D721Med (cell line): Measurements from ENCODE around the gene ITIH4.
"Not testable (repeated sequence)": the region's sequence is repeated elsewhere in the genome, so short reads cannot be mapped to it uniquely, and the experiment has no call there.

Experiments used
- DNase-seq: peaks from one replicate; pipeline ENCODE4 v3.0.0; 2011; ENCODE audit warnings: low spot score; ENCODE audit not compliant: insufficient read length
- FAIRE-seq: peaks from 2 replicates; lab custom pipeline; 2011; peaks lifted over from hg19 to GRCh38; lab: Jason Lieb, UNC
- TF ChIP-seq, protein P1 (sequence below): IDR thresholded peaks from 2 replicates; pipeline ENCODE4 v1.5.1; 2012; ENCODE audit warnings: mild to moderate bottlenecking, control low read depth; ENCODE audit not compliant: insufficient read depth; ENCODE audit errors: missing control alignments

Gene ITIH4

DNA sequence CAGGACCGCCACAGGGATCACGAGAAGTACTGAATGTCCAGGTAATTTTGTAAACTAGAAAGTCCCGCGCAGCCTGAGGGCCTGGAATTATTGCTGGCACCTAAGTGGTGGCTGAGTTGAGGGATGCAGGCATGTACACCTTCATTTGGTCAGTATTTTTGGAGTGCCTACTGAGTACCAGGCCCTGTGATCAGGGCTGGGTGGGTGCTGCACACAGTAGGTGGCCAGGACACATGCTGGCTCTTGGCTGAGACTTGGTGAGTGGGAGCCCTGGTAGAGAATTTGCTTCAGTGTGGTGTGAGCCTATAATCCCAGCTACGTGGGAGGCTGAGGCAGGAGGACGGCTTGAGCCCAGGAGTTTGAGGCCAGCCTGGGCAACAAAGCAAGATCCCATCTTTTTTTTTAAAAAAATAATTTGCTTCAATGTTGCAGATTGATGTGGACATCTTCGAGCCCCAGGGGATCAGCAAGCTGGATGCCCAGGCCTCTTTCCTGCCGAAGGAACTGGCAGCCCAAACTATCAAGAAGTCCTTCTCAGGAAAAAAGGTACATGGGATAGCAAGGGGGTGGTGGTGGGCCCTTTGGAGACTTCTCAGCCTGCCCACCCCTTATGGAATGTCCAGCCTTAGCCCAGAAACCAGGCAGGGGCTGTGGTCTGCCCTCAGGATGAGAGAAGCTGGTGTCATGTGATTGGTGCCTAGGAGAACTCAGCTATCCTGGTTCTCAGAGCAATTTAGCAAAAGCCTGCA lies 50.5 kb downstream of the ITIH4 start:
- TF ChIP-seq, protein P1, sequence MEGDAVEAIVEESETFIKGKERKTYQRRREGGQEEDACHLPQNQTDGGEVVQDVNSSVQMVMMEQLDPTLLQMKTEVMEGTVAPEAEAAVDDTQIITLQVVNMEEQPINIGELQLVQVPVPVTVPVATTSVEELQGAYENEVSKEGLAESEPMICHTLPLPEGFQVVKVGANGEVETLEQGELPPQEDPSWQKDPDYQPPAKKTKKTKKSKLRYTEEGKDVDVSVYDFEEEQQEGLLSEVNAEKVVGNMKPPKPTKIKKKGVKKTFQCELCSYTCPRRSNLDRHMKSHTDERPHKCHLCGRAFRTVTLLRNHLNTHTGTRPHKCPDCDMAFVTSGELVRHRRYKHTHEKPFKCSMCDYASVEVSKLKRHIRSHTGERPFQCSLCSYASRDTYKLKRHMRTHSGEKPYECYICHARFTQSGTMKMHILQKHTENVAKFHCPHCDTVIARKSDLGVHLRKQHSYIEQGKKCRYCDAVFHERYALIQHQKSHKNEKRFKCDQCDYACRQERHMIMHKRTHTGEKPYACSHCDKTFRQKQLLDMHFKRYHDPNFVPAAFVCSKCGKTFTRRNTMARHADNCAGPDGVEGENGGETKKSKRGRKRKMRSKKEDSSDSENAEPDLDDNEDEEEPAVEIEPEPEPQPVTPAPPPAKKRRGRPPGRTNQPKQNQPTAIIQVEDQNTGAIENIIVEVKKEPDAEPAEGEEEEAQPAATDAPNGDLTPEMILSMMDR, result no peak
- DNase-seq, result no peak
- FAIRE-seq, result no peak

DNA sequence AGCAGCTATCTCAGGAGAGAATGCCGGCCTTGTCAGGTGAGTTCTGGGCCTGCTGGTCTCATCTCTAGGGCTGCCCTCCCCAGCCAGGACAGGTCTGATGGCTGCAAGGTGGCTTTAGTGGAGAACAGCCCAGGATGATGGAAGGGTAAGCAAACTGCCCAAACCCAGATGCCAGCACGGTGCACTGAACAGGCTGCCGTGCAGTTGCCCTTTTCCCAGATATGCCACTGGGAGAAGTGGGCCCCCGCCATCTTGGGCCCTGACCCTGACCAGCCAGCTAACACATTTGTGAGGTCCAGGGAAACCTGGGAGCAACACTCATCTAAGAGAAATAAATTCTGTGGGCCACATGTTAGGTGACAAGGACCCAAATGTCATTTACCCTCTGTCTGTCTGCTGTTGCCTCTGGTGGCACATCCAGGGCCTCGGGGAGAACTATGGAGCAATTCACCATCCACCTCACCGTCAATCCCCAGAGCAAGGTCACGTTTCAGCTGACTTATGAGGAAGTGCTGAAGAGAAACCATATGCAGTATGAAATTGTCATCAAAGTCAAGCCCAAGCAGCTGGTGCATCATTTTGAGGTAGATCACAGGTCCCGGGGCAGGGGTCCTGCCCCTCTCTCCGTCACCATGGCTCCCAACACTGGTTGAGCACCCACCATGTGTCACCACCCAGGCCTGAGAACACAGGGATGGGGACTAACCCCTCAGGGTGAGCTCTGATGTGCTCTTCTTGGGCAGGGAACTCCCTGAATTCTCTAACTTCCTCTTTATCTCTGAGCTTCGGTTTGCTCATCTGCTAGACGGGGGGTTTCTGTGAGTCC lies 51.2 kb downstream of the ITIH4 start:
- TF ChIP-seq, protein P1, result no peak
- FAIRE-seq, result no peak
- DNase-seq, result no peak

DNA sequence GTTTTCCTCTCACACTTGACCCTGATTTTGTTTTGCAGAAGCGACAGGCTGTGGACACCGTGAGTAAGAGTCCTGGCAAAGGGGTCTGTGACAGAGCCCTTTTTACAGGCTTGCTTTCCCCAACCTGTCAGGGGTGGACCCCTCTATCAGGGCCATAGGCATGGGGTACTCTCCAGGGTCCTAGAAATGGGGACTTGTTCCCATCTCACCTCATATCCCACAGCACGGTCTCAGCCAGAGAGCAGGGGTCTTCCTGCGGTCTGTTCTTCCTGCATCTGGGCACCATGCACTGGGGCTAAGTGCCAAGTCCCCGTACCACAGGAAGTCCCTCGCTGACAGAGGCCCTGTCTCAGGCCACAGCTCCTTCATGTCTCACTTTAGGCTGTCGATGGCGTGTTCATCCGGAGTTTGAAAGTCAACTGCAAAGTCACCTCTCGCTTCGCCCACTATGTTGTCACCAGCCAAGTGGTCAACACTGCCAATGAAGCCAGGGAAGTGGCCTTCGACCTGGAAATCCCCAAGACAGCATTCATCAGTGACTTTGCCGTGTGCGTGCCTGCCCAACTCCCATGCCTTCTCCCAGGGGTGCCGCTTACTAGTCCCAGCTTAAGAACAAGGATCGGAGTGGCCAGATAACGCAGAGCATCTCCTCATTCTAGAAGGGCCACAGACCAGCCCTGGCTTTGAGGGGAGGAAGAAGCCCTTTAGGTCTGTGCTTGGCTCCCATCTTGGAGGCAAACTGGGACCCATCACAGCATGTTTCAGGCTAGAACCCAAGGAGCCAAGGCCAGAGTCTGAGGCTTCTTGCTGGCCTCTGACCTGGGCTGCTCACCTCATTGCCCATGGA lies 52.3 kb downstream of the ITIH4 start:
- TF ChIP-seq, protein P1, result no peak
- no peak for DNase-seq
- FAIRE-seq, result no peak

DNA sequence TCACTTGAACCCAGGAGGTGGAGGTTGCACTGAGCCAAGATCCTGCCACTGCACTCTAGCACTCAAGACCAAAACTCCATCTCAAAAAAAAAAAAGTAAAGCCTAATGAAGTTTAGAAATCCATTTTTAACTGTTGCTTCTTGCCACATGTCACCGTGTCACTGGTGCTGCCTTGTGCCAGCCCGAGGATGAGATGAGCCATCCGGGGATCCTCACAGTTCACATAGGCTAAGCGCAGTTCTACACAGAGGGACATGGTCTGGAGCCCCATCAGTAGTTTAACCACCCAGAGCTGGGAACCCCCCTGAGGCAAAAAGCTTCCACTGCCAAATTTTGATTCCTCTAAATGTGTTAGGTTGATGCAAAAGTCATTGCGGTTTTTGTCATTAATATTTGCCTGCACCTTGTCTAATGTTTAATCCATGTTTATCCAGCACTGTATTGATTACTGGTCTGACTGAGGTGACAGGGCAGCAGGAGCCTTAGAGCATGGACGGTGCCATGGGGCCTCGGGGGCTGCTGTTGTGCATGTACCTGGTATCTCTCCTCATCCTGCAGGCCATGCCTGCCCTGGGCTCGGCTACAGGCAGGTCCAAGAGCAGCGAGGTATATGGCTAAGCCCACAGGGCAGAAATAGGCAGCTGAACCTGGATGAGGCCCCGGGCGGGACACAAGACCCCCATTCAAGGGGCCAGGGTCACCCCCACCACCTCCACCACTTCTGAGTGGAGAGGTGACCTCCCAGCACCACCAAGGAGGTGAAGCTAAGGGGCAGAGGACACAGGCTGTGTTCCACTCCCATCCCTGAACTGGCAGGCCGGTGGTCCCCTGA lies 53.1 kb downstream of the ITIH4 start, which contains the start of gene ITIH1:
TSS of gene ITIH1 (plus strand) at position 473 of the 832 bp plus-strand sequence. CDS start at position 490, 17 bp downstream.
- DNase-seq (no peak), FAIRE-seq (no peak)
- TF ChIP-seq, protein P1, result no peak

DNA sequence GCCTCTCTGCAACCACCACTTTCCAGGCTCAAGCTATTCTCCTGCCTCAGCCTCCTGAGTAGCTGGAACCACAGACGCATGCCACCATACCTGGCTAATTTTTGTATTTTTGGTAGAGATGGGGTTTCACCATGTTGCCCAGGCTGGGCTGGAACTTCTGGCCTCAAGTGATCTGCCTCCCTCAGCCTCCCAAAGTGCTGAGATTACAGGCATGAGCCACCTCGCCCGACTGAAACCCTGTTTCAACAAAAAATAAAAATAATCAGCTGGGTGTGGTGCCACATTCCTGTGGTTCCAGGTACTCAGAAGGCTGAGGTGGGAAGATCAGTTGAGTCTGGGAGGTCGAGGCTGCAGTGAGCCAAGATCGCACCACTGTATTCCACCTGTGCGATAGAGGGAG lies 54.0 kb downstream of the ITIH4 start:
- FAIRE-seq, result not testable (repeated sequence)

DNA sequence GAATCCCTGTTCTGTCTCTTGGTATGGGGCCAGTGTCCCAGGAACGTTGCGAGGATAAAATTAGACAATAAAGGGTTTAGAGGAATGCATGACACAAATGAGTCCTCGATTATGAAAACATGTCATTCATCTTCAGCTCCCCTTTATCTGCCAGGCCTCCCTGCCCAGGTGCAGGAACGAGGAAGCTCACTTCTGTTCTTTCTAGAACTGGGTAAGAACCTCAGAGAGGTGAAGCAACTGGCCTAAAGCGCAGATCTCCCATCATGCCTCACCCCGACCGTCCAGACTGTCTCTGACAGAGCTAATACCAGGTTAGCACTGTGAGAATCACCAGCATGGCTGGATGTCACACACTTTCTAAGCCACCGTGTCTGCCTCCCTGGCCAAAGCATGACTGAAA lies 54.6 kb downstream of the ITIH4 start:
- DNase-seq (no peak), FAIRE-seq (no peak)
- TF ChIP-seq, protein P1, result no peak

More for the DNA sequence above, 54.0 kb downstream of the ITIH4 start:
- DNase-seq, result not testable (repeated sequence)
